ENCODE measurements around the gene LOXL1. TPM values are rescaled to one million over a fixed set of nuclear protein-coding genes. Genes with fewer than 3 reads are reported as not detected.
"Not testable (repeated sequence)": the region's sequence is repeated elsewhere in the genome, so short reads cannot be mapped to it uniquely, and the experiment has no call there.

LOXL1 gene
- total RNA-seq, 1 donor from 2014 or later: 129 TPM

DNA sequence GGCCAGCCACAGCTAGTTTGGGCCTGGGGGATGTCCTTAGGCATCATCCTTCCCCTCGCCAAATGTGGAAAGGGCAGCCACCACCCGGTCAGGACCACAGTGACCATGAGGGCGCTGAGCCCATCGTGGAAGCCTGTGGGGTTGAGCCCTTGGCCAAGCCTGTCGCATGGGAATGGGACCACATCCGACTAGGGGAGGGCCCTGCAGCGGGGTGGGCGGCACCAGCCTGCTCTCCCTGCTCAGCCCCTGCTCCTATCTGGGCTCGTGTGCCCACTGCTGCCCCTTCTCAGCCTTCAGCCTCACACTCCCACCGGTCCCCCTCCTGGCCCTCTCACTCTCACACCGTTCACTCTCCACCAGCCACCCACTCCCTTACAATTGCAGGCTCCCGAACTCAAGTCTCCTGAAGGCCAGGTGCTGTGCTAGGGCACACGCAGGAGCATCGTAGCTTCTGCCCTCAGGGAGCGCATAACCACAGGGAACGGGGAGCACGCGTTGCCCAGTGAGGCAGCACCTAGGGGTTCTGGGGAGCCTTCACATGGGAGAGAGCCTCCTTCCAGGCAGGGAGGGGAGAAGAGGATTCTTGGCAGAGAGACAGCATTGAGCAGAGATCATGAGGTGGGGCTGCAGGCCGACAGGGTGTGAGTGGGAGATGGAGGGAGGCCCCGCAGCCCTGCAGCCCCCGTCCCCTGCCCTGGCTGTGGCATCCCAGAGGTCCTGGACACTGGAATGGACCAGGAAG lies 26.1 kb downstream of the LOXL1 start:
- DNase-seq (ENCODE audit: low read depth): peak; percentile 38

- DNase-seq (ENCODE audit: low read depth): no peak
Observed at GRCh38 chr15:73952913-73953750, 26.9 kb downstream of the LOXL1 start.

GRCh38 chr15:73954188-73955145 lies 28.2 kb downstream of the LOXL1 start:
- no peak for DNase-seq (ENCODE audit: low read depth)

GRCh38 chr15:73955326-73955725 lies 29.1 kb downstream of the LOXL1 start:
- DNase-seq (ENCODE audit: low read depth): no peak

GRCh38 chr15:73955861-73956742 lies 29.8 kb downstream of the LOXL1 start:
- DNase-seq (ENCODE audit: low read depth): no peak

DNA sequence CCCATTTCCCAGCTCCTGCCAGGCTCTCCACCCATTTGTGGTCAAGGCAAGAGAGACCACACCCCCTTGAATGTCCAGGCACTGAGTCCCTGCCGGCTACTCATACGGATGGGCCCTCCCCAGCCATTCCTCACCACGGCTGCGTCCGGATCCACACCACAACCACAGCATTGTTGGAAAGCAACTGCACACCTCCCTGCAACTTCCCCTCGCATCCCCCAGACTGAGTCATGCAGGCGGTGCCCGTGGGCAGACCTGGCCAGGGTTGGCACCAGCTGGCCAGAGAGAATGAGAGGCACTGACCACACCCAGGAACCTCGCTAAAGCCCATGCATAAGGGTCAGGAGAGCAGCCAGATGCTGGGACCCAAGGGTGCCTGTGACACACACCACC lies 30.5 kb downstream of the LOXL1 start:
- DNase-seq (ENCODE audit: low read depth): peak; percentile 98

DNA sequence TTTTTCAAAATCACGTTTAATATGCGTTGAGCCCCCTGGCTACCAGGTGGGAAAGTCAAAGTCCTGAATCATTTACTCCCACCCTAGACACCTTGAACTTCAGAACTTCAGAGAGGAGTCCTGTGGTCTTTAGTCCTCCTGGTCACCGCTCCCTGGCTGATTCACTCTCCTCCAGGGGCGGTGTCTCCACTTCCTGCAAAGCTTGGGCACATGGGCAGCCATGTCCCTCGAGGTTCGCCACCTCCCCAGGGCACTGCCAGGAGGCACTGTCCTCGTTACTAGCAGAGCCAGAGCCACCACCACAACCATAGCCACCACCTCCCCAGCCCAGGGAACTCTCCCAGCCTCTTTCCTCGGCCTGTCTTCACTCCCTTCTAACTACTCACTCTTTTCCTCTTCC lies 31.0 kb downstream of the LOXL1 start:
- peak; percentile 53 for DNase-seq (ENCODE audit: low read depth)

- DNase-seq (ENCODE audit: low read depth): no peak
Observed at GRCh38 chr15:73957785-73958184, 31.5 kb downstream of the LOXL1 start.

- peak; percentile 69 for DNase-seq (ENCODE audit: low read depth)
Observed at GRCh38 chr15:73959012-73959581, 32.8 kb downstream of the LOXL1 start.

- no peak for DNase-seq (ENCODE audit: low read depth)
Observed at GRCh38 chr15:73959801-73960200, 33.5 kb downstream of the LOXL1 start.

DNA sequence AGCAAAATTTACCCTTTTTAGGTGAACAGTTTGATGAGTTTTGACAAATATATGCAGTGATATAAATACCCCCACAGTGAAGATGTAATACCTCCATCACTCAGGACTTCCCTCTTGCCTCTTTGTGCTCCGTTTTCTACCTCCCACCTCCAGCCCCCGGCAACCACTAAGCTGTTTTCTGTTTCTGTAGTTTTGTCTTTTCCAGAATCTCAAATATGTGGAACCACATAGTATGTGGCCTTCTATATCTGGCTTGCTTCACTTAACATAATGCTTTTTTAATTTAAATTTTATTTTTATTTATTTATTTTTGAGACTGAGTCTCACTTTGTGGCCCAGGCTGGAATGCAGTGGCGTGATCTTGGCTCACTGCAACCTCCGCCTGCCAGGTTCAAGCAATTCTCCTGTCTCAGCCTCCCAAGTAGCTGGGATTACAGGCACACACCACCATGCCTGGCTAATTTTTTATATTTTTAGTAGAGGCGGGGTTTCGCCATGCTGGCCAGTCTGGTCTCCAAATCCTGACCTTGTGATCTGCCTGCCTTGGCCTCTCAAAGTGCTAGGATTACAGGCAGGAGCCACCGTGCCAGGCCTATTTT lies 34.3 kb downstream of the LOXL1 start:
- DNase-seq (ENCODE audit: low read depth): not testable (repeated sequence)

- DNase-seq (ENCODE audit: low read depth): peak; percentile 40
Observed at GRCh38 chr15:73962433-73962832, 36.2 kb downstream of the LOXL1 start.

- DNase-seq (ENCODE audit: low read depth): peak; percentile 86
Observed at GRCh38 chr15:73964736-73965093, 38.5 kb downstream of the LOXL1 start.

- peak; percentile 41 for DNase-seq (ENCODE audit: low read depth)
Observed at GRCh38 chr15:73965094-73965757, 39.0 kb downstream of the LOXL1 start.

DNA sequence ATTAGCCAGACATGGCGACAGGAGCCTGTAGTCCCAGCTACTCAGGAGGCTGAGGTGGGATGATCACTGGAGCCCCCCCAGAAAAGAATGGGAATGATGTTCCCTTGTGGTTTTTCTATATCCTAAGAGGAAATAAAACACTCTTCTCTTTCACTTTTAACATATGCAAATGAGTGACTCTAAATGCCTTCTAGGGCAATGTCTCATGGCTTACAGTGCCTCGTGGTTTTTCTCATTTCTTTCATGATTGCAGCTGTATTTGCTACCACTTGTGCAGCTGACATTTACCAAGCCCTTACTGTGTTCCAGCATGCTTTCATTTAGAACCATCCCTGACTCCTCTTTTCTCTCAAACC lies 39.5 kb downstream of the LOXL1 start:
- peak; percentile 55 for DNase-seq (ENCODE audit: low read depth)

GRCh38 chr15:73968461-73968860 lies 42.2 kb downstream of the LOXL1 start:
- DNase-seq (ENCODE audit: low read depth): no peak

DNA sequence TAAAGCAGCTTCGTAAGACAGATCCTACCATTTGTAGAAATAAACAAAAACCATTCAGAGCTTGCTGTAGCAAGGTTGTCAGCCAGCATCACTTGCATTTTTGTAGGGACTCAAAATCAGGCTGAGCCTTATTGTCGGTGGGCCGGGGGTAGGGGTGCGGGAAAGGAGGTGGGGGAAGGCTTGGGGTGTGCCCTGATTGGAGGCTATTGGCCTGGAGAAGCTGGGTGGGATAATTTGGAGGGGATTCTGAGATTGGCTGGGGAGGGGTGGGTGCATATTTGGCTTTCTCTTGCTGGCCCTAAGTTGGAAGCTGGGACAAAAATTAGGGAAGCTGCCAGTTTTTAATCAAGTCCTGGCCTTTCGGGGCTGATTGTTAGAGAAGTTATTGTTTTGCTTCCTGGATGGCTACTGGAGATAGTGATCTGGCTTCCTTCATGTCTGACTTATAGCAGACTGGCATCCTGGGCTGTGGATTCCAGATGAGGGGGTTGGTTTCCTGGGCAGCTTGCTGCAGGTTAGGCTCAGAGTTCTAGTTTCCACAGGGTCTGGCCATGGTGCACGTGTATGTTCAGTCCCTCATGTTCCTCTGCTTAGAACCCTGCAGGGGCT lies 43.0 kb downstream of the LOXL1 start:
- DNase-seq (ENCODE audit: low read depth): no peak

- DNase-seq (ENCODE audit: low read depth): peak; percentile 89
Observed at GRCh38 chr15:73972984-73973682, 46.9 kb downstream of the LOXL1 start.

Measured in myocyte (in vitro differentiated cells).